ENCODE measurements around the gene MSH2.
A peak's percentile ranks its signal among the peaks of the same experiment; 100 is the strongest.

GRCh38 chr2:47373747-47374146, 29.2 kb upstream of the MSH2 start:
- peak; percentile 40 for TF ChIP-seq CTCF (IDR thresholded peaks at IDR 0.05; ENCODE audit: poor library complexity)
- TF ChIP-seq EZH2phosphoT487 (IDR thresholded peaks at IDR 0.05; ENCODE audit: low read depth, severe bottlenecking, unreplicated experiment), result no peak
- TF ChIP-seq EZH2 (IDR thresholded peaks at IDR 0.05; ENCODE audit: borderline replicate concordance), result no peak
